ENCODE measurements around the gene RHBDL3.

GRCh38 chr17:32297424-32297823 lies 31.8 kb downstream of the RHBDL3 start:
- TF ChIP-seq POLR2A (IDR thresholded peaks at IDR 0.05; ENCODE audit: low read depth, low read length) (no peak), POLR2AphosphoS5 (IDR thresholded peaks at IDR 0.05; ENCODE audit: low read depth, low read length) (no peak), TAF1 (IDR thresholded peaks at IDR 0.05; ENCODE audit: low read depth, low read length) (no peak)
